T47D (cell line): ENCODE data around the gene LAMC3.

Experiments used
- DNase-seq, 2 experiments: peaks; one replicate each; pipeline versions ENCODE4 v3.0.0 to v3.0.0-alpha.2; 2011 to 2012; ENCODE audit warnings: low read depth in 1 of 2, low spot score in 1 of 2
- JUND ChIP-seq: IDR thresholded peaks from 2 replicates; pipeline ENCODE4 v1.6.1; 2012; ENCODE audit warnings: low read depth
- in situ Hi-C: cut with HindIII; loops from 2 replicates; pipeline ENCODE4 v1.10.0; 2016; ENCODE audit warnings: low sequenced_read_pairs, low pct_unique_long_range_greater_than_20kb

Gene LAMC3

GRCh38 chr9:131062969-131063368 lies 54.0 kb downstream of the LAMC3 start:
- in situ Hi-C loops = no loop called here
- TF ChIP-seq JUND = no peak
- DNase-seq = no peak

- in situ Hi-C loops = no loop called here
- no peak for TF ChIP-seq JUND
- DNase-seq = no peak
These were observed 56.6 kb downstream of the LAMC3 start for GRCh38 chr9:131065599-131065998.

- in situ Hi-C loops = no loop called here
- TF ChIP-seq JUND = no peak
These were observed 58.7 kb downstream of the LAMC3 start for GRCh38 chr9:131067625-131068024.

GRCh38 chr9:131068076-131068816 lies 59.3 kb downstream of the LAMC3 start:
- in situ Hi-C loops = no loop called here
- no peak for TF ChIP-seq JUND
- DNase-seq = no peak

More at GRCh38 chr9:131067625-131068024, 58.7 kb downstream of the LAMC3 start:
- DNase-seq = no peak

GRCh38 chr9:131069699-131070098 lies 60.7 kb downstream of the LAMC3 start:
- DNase-seq = no peak
- in situ Hi-C loops = no loop called here
- no peak for TF ChIP-seq JUND

- DNase-seq = no peak
- no peak for TF ChIP-seq JUND
- in situ Hi-C loops = no loop called here
These were observed 63.3 kb downstream of the LAMC3 start for GRCh38 chr9:131072107-131072870.

GRCh38 chr9:131072871-131073237 lies 63.9 kb downstream of the LAMC3 start:
- no peak for DNase-seq
- in situ Hi-C loops = no loop called here
- TF ChIP-seq JUND = no peak

- no peak for DNase-seq
- TF ChIP-seq JUND = no peak
- in situ Hi-C loops = no loop called here
These were observed 67.6 kb downstream of the LAMC3 start for GRCh38 chr9:131076347-131077195.

GRCh38 chr9:131078427-131079366 lies 69.7 kb downstream of the LAMC3 start:
- in situ Hi-C loops = no loop called here
- DNase-seq = no peak
- TF ChIP-seq JUND = no peak

- no peak for DNase-seq
- no peak for TF ChIP-seq JUND
- in situ Hi-C loops = no loop called here
These were observed 71.6 kb downstream of the LAMC3 start for GRCh38 chr9:131080589-131080988.

- DNase-seq = no peak
- no peak for TF ChIP-seq JUND
- in situ Hi-C loops = no loop called here
These were observed 72.9 kb downstream of the LAMC3 start for GRCh38 chr9:131081868-131082267.
